ENCODE results near the gene CABLES1. TPM values are rescaled to one million over a fixed set of nuclear protein-coding genes. Genes with fewer than 3 reads are reported as not detected.
"Not testable (repeated sequence)": the region's sequence is repeated elsewhere in the genome, so short reads cannot be mapped to it uniquely, and the experiment has no call there.

Gene CABLES1
- polyA plus RNA-seq, 1 donor, result 11.1 TPM

DNA sequence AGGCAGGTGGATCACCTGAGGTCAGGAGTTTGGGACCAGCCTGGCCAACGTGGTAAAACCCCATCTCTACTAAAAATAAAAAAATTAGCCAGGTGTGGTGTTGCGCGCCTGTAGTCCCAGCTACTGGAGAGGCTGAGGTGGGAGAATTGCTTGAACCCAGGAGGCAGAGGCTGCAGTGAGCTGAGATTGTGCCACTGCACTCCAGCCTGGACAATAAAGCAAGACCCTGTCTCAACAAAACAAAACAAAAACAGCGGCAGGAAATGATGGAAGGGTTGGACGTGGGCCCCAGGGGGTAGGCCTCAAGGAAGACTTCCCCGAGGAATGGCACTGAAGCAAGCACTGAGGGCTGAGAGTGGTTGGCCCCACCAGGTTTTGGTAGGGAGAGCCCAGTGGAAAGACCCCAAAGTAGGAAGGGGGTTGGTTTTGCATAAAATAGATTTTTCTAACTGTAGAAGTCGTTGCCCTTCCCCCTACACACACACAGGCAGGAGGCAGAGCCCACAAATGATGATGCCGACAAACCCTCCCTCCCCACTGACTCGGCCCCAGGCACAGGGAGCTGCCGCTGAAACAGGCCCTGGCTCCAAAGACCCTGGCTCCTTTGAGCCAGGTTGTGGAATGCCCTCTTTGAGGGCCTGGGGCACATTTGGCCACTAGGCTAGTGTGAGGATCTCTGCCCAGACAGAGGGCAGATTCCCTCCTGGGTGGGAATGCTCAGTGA lies 104.8 kb downstream of the CABLES1 start:
- H3K4me3 ChIP-seq (ENCODE audit: low read length), result no peak overlapping the region
- WGBS (ENCODE audit: insufficient coverage, low lambda C conversion rate), result 100% methylated on average over 1 of the region's 10 CpGs
- no peak overlapping the region for H3K27ac ChIP-seq (ENCODE audit: low read length)
- no peak for DNase-seq
- H3K36me3 ChIP-seq (ENCODE audit: control insufficient read depth, insufficient read depth, low read length), result peaks cover 16% of the 10 kb centered on the region
- no peaks in the 10 kb centered on the region for H3K27me3 ChIP-seq (ENCODE audit: control insufficient read depth, insufficient read depth, low read length)
- no peaks in the 10 kb centered on the region for H3K4me1 ChIP-seq (ENCODE audit: control insufficient read depth, insufficient read depth, low read length)
- H3K9me3 ChIP-seq (ENCODE audit: control insufficient read depth, low read depth, low read length), result no peaks in the 10 kb centered on the region

DNA sequence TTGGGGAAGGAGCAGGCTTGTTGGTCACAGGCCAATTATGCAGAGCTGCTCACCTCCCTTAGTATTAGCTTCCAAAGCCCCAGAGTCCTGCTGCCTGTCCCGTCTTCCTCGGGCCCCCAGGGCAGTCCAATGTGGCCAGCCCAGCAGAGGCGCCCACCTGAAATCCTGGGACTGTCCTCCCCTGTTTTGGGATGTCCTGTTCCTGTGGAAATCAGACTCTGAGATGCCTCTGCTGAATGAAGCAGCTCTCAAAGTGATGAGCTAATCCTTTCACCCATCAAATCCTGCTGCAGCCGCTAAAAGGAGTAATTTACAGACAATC lies 105.3 kb downstream of the CABLES1 start:
- H3K36me3 ChIP-seq (ENCODE audit: control insufficient read depth, insufficient read depth, low read length), result peaks cover 16% of the 10 kb centered on the region
- no peak overlapping the region for H3K27ac ChIP-seq (ENCODE audit: low read length)

DNA sequence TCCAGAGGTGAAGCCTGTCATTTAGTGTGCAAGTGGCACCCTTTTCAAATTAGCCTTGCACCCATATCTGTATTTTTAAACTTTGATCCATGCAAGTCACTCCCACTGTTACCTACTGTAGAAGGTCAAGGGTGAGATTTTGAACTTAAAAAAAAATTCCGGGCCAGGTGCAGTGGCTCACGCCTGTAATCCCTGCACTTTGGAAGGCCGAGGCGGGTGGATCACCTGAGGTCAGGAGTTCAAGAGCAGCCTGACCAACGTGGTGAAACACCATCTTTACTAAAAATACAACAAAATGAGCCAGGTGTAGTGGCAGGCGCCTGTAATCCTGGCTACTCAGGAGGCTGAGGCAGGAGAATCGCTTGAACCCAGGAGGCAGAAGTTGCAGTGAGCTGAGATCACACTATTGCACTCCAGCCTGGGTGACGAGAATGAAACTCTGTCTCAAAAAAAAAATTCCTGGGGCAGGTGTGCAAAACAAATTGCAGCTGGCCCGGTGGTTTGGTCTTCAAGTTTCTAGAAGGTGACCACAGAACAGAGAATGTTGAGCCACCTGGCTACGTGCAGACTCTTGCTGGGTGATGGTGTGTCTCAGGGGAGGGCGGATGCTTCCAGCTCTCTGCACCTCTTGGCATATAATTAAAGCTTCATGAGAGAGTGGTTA lies 106.7 kb downstream of the CABLES1 start:
- H3K36me3 ChIP-seq (ENCODE audit: control insufficient read depth, insufficient read depth, low read length), result peaks cover 12% of the 10 kb centered on the region
- H3K9me3 ChIP-seq (ENCODE audit: control insufficient read depth, low read depth, low read length); DNase-seq; H3K27ac ChIP-seq (ENCODE audit: low read length); H3K27me3 ChIP-seq (ENCODE audit: control insufficient read depth, insufficient read depth, low read length); H3K4me1 ChIP-seq (ENCODE audit: control insufficient read depth, insufficient read depth, low read length); H3K4me3 ChIP-seq (ENCODE audit: low read length): not testable (repeated sequence)
- WGBS (ENCODE audit: insufficient coverage, low lambda C conversion rate), result no CpG with 5 or more reads among the region's 11 CpGs

More for the DNA sequence above, 105.3 kb downstream of the CABLES1 start:
- no CpG with 5 or more reads among the region's 4 CpGs for WGBS (ENCODE audit: insufficient coverage, low lambda C conversion rate)
- DNase-seq, result no peak
- Histone ChIP-seq H3K27me3 (ENCODE audit: control insufficient read depth, insufficient read depth, low read length) (no peaks in the 10 kb centered on the region), H3K9me3 (ENCODE audit: control insufficient read depth, low read depth, low read length) (no peaks in the 10 kb centered on the region), H3K4me3 (ENCODE audit: low read length) (no peak overlapping the region), H3K4me1 (ENCODE audit: control insufficient read depth, insufficient read depth, low read length) (no peaks in the 10 kb centered on the region)

DNA sequence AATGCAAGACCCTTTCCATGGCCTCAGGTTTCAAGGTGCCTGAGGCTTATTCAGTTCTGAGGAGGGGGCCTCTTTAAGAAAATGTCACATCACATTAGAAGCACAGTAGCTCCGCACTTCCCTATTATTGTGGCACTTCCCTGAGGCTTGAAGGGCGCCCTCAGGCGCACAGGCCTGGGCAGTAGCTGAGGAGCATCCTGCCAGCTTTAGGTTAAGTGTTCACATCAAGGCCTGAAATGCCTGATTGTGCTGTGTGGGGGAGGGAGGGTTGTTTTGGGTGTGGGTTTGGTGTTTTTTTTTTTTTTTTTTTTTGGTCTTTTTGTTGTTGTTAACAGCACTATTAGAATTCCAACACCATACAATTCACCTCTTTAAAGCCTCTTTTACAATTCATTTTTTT lies 107.9 kb downstream of the CABLES1 start:
- Histone ChIP-seq H3K4me3 (ENCODE audit: low read length) (no peak overlapping the region), H3K9me3 (ENCODE audit: control insufficient read depth, low read depth, low read length) (no peaks in the 10 kb centered on the region), H3K27me3 (ENCODE audit: control insufficient read depth, insufficient read depth, low read length) (no peaks in the 10 kb centered on the region), H3K36me3 (ENCODE audit: control insufficient read depth, insufficient read depth, low read length) (peaks cover 16% of the 10 kb centered on the region), H3K4me1 (ENCODE audit: control insufficient read depth, insufficient read depth, low read length) (no peaks in the 10 kb centered on the region), H3K27ac (ENCODE audit: low read length) (no peak overlapping the region)
- no peak for DNase-seq
- WGBS (ENCODE audit: insufficient coverage, low lambda C conversion rate), result no CpG with 5 or more reads among the region's 3 CpGs

DNA sequence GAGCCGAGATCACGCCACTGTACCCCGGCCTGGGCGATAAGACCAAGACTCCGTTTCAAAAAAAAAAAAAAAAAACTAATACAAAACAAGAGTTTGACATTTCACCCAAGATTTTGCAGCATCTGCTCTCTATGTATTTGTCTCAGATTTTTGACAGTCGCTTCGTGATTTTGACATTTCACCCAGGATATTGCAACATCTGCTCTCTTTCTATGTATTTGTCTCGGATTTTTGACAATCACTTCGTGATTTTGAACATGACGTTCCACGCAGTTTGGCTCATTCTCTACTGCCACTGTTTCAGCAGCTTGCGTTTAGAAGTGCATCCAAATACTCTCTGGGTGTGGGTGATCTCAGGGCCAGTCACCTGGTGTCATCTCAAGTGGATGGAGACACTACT lies 108.5 kb downstream of the CABLES1 start:
- WGBS (ENCODE audit: insufficient coverage, low lambda C conversion rate), result 97% methylated on average over 5 of the region's 12 CpGs
- Histone ChIP-seq H3K4me1 (ENCODE audit: control insufficient read depth, insufficient read depth, low read length) (no peaks in the 10 kb centered on the region), H3K27me3 (ENCODE audit: control insufficient read depth, insufficient read depth, low read length) (no peaks in the 10 kb centered on the region), H3K36me3 (ENCODE audit: control insufficient read depth, insufficient read depth, low read length) (peaks cover 16% of the 10 kb centered on the region), H3K27ac (ENCODE audit: low read length) (no peak overlapping the region), H3K4me3 (ENCODE audit: low read length) (no peak overlapping the region), H3K9me3 (ENCODE audit: control insufficient read depth, low read depth, low read length) (no peaks in the 10 kb centered on the region)
- DNase-seq, result no peak

DNA sequence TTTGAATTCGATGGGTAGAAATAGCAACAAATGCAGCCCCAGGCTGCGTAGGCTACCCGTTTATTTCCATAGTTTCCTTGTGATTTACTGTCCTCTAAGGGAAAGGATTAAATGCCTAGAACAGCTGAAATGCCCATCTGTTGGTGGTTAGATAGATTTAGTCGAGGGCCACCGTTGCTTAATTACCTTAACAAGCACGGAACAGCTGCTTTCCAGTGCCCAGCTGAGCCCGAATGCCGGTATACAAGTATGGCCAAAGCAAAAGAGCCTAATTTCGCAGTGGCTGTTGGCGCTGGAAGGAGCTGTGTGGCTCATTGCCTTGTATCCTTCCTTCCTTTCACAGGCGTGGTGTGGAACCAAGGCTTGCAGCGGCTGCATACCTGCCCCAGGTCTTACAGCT lies 109.1 kb downstream of the CABLES1 start:
- peaks cover 16% of the 10 kb centered on the region for H3K36me3 ChIP-seq (ENCODE audit: control insufficient read depth, insufficient read depth, low read length)
- H3K4me3 ChIP-seq (ENCODE audit: low read length), result no peak overlapping the region
- no CpG with 5 or more reads among the region's 12 CpGs for WGBS (ENCODE audit: insufficient coverage, low lambda C conversion rate)
- no peaks in the 10 kb centered on the region for H3K27me3 ChIP-seq (ENCODE audit: control insufficient read depth, insufficient read depth, low read length)
- no peaks in the 10 kb centered on the region for H3K4me1 ChIP-seq (ENCODE audit: control insufficient read depth, insufficient read depth, low read length)
- peaks cover 3% of the 10 kb centered on the region for H3K9me3 ChIP-seq (ENCODE audit: control insufficient read depth, low read depth, low read length)
- no peak for DNase-seq
- H3K27ac ChIP-seq (ENCODE audit: low read length), result no peak overlapping the region

DNA sequence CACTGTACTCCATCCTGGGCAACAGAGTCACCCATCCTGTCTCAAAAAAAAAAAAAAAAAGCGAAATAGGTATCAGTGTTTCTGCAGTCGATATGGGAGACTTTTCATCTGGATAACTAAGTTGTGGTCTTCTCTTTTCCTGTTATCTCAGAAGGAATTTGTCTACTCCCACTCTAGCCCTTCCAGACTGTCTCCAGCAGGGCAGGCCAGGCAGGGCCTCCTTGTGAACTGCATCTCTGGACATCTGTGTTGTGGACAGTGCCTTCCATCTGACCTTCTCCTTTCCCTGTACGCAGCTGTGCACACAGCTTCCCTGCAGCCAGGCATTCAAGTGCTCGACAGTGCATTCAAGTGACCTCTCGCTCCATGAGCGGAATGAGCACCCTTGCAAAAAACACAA lies 110.2 kb downstream of the CABLES1 start:
- no CpG with 5 or more reads among the region's 6 CpGs for WGBS (ENCODE audit: insufficient coverage, low lambda C conversion rate)
- H3K27me3 ChIP-seq (ENCODE audit: control insufficient read depth, insufficient read depth, low read length), result no peaks in the 10 kb centered on the region
- no peaks in the 10 kb centered on the region for H3K4me1 ChIP-seq (ENCODE audit: control insufficient read depth, insufficient read depth, low read length)
- peaks cover 21% of the 10 kb centered on the region for H3K36me3 ChIP-seq (ENCODE audit: control insufficient read depth, insufficient read depth, low read length)
- no peak overlapping the region for H3K27ac ChIP-seq (ENCODE audit: low read length)
- peaks cover 3% of the 10 kb centered on the region for H3K9me3 ChIP-seq (ENCODE audit: control insufficient read depth, low read depth, low read length)
- H3K4me3 ChIP-seq (ENCODE audit: low read length), result no peak overlapping the region
- DNase-seq, result no peak

DNA sequence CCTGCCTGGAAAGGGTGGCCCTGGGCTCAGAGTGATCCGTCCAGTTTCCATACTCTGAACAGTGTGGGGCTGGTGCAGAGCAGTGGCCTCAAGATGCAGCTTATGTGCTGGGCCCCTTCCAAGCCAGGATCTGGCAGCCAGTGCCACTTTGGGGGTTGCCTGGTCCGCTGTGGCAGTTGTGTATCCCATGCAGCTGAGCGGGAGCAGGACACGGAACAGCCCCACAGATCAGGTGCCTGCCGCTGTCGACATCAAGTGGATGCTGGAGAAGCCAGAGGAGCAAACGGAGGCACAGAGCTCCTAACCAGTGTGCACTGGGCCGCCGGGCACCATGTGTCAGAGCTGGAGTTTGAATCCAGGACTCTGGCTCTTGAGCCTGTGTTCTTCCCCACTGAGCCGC lies 112.0 kb downstream of the CABLES1 start:
- no peaks in the 10 kb centered on the region for H3K4me1 ChIP-seq (ENCODE audit: control insufficient read depth, insufficient read depth, low read length)
- H3K27ac ChIP-seq (ENCODE audit: low read length), result no peak overlapping the region
- H3K36me3 ChIP-seq (ENCODE audit: control insufficient read depth, insufficient read depth, low read length), result peaks cover 21% of the 10 kb centered on the region
- WGBS (ENCODE audit: insufficient coverage, low lambda C conversion rate), result no CpG with 5 or more reads among the region's 10 CpGs
- H3K9me3 ChIP-seq (ENCODE audit: control insufficient read depth, low read depth, low read length), result peaks cover 3% of the 10 kb centered on the region
- DNase-seq, result no peak
- H3K4me3 ChIP-seq (ENCODE audit: low read length), result no peak overlapping the region
- no peaks in the 10 kb centered on the region for H3K27me3 ChIP-seq (ENCODE audit: control insufficient read depth, insufficient read depth, low read length)

DNA sequence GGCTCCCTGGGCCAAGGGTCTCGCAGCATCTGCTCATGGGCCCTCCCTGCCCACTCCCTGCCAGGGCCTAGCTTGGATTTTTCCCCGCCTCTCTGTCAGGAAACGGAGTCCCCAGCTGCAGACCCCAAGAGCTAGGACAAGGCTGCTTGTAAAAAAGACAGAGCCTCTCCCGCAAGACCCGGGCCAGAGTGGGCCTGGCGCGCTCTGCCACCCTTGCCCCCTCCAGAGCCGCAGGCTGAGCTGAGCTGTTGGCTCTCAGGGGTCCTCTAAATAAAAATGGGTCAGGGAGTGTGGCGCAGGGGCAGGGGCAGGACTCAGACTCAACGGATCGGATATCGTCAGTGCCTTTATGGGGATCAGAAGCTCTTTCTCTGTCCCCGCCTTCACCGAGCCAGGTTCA lies 112.6 kb downstream of the CABLES1 start:
- Histone ChIP-seq H3K36me3 (ENCODE audit: control insufficient read depth, insufficient read depth, low read length) (peaks cover 27% of the 10 kb centered on the region), H3K27ac (ENCODE audit: low read length) (no peak overlapping the region), H3K27me3 (ENCODE audit: control insufficient read depth, insufficient read depth, low read length) (no peaks in the 10 kb centered on the region), H3K4me3 (ENCODE audit: low read length) (no peak overlapping the region), H3K9me3 (ENCODE audit: control insufficient read depth, low read depth, low read length) (peaks cover 3% of the 10 kb centered on the region), H3K4me1 (ENCODE audit: control insufficient read depth, insufficient read depth, low read length) (no peaks in the 10 kb centered on the region)
- no CpG with 5 or more reads among the region's 14 CpGs for WGBS (ENCODE audit: insufficient coverage, low lambda C conversion rate)
- DNase-seq, result no peak

DNA sequence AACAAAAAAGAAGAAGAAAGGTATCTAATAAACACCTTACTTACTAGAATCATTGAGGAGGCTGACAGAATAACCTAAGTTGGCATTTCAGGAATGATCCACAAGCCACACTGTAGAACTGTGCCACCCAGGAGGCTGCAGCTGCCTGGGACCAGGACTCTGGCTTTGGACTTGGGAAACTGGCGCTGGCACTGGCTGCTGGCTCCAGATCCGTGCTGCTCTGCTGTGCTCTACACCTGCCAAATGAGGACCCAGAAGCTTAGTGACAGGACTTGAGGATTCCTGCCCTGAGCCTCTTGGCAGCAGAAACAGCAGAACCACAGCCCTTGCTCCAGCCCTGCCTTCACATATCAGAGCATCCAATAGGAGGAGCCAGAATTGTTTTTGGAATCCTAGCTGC lies 113.5 kb downstream of the CABLES1 start:
- peaks cover 3% of the 10 kb centered on the region for H3K9me3 ChIP-seq (ENCODE audit: control insufficient read depth, low read depth, low read length)
- H3K27ac ChIP-seq (ENCODE audit: low read length), result no peak overlapping the region
- H3K36me3 ChIP-seq (ENCODE audit: control insufficient read depth, insufficient read depth, low read length), result peaks cover 30% of the 10 kb centered on the region
- no peaks in the 10 kb centered on the region for H3K27me3 ChIP-seq (ENCODE audit: control insufficient read depth, insufficient read depth, low read length)
- no CpG with 5 or more reads among the region's 2 CpGs for whole genome bisulfite sequencing (ENCODE audit: insufficient coverage, low lambda C conversion rate)
- no peak for DNase-seq
- H3K4me3 ChIP-seq (ENCODE audit: low read length), result no peak overlapping the region
- no peaks in the 10 kb centered on the region for H3K4me1 ChIP-seq (ENCODE audit: control insufficient read depth, insufficient read depth, low read length)

DNA sequence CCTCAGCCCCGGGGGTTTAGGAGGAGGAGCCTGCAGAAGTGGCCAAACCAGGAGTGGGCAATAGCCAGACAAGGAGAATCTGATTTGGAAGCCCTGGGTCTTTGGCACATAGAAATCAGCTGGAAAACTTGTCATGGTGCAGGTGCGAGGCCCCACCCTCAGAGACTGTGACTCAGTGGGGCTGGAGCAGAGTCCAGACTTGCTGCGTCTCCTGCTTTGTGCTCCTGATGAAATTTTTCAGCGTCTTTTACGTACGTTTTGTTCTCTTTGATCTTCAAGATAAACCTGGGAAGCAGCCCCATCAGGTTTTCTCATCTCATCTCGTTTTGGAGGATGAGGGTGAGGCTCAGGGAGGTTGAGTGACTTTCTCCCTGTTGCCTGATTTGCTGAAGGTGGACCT lies 114.1 kb downstream of the CABLES1 start:
- peaks cover 3% of the 10 kb centered on the region for H3K9me3 ChIP-seq (ENCODE audit: control insufficient read depth, low read depth, low read length)
- no peak overlapping the region for H3K27ac ChIP-seq (ENCODE audit: low read length)
- no CpG with 5 or more reads among the region's 7 CpGs for WGBS (ENCODE audit: insufficient coverage, low lambda C conversion rate)
- no peaks in the 10 kb centered on the region for H3K4me1 ChIP-seq (ENCODE audit: control insufficient read depth, insufficient read depth, low read length)
- no peak overlapping the region for H3K4me3 ChIP-seq (ENCODE audit: low read length)
- no peak for DNase-seq
- H3K36me3 ChIP-seq (ENCODE audit: control insufficient read depth, insufficient read depth, low read length), result peaks cover 29% of the 10 kb centered on the region
- H3K27me3 ChIP-seq (ENCODE audit: control insufficient read depth, insufficient read depth, low read length), result no peaks in the 10 kb centered on the region
